BJ (cell line): ENCODE results near the gene NOM1. TPM values are rescaled to one million over a fixed set of nuclear protein-coding genes. Genes with fewer than 3 reads are reported as not detected.

Experiments used
- CTCF ChIA-PET: fragments of 350-600 bp; formaldehyde crosslinking; extraction: SDS; loops from one replicate; lab custom pipeline; 2021; ENCODE audit warnings: antibody characterized with exemption, inconsistent platforms; lab: Yijun Ruan, JAX
- POLR2A ChIA-PET: fragments of 300-600 bp; sonication (Branson Sonifier 250); formaldehyde crosslinking; extraction: SDS; loops from one replicate; lab custom pipeline; 2021; ENCODE audit warnings: antibody characterized with exemption; lab: Charles Lee
- DNase-seq: peaks from one replicate; pipeline ENCODE4 v3.0.0-alpha.2; 2011; ENCODE audit warnings: low read depth
- H3K27me3 ChIP-seq: 2 replicates; pipeline ENCODE4 v1.6.0; 2011; ENCODE audit warnings: low read length; ENCODE audit not compliant: control insufficient read depth, insufficient read depth
- H3K36me3 ChIP-seq: 2 replicates; pipeline ENCODE4 v1.5.1; 2011; ENCODE audit warnings: low read length; ENCODE audit not compliant: control insufficient read depth, insufficient read depth
- H3K4me3 ChIP-seq: 2 replicates; pipeline ENCODE4 v1.5.1; 2011; ENCODE audit warnings: low read depth, mild to moderate bottlenecking, control low read depth, low read length
- polyA plus RNA-seq: library from polyadenylated mRNA; depleted of rRNA; stranded (reverse); fragments of >200 nt; gene quantifications from 2 replicates; pipeline ENCODE4 v1.2.3, GENCODE V29; 2011
- TF ChIP-seq, protein P1 (sequence below): IDR thresholded peaks from 2 replicates; pipeline ENCODE4 v1.5.1; 2011; ENCODE audit warnings: low read depth, mild to moderate bottlenecking, control low read depth, inconsistent platforms, low read length, moderate library complexity; ENCODE audit not compliant: insufficient read depth

The NOM1 gene
- polyA plus RNA-seq, 1 experiment: 8.0 TPM

DNA sequence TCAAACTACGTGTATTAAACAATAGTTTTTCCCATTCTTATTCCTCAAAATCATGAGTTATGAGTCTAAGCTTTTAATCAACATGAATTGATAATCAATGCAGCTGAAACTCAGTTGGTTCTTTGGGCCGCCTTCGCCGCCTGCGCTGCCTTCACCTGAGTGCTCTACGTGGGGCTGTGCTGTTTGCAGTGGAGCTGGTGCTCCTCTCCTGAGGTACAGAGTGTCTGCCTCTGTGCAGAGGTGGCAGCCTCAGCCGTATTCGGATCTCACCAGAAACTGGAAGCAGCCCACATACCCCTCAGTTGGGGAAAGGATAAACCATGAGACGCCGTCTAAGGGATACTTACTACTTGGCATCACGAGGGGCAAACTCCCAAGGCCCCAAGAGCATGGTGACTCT is 15.5 kb downstream of the NOM1 start:
- TF ChIP-seq, protein P1, sequence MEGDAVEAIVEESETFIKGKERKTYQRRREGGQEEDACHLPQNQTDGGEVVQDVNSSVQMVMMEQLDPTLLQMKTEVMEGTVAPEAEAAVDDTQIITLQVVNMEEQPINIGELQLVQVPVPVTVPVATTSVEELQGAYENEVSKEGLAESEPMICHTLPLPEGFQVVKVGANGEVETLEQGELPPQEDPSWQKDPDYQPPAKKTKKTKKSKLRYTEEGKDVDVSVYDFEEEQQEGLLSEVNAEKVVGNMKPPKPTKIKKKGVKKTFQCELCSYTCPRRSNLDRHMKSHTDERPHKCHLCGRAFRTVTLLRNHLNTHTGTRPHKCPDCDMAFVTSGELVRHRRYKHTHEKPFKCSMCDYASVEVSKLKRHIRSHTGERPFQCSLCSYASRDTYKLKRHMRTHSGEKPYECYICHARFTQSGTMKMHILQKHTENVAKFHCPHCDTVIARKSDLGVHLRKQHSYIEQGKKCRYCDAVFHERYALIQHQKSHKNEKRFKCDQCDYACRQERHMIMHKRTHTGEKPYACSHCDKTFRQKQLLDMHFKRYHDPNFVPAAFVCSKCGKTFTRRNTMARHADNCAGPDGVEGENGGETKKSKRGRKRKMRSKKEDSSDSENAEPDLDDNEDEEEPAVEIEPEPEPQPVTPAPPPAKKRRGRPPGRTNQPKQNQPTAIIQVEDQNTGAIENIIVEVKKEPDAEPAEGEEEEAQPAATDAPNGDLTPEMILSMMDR: no peak
- no peaks in the 10 kb centered on the region for H3K27me3 ChIP-seq
- ChIA-PET CTCF (no interaction called here), POLR2A (no interaction called here)
- H3K4me3 ChIP-seq: no peak overlapping the region
- H3K36me3 ChIP-seq: peaks cover 29% of the 10 kb centered on the region
- no peak for DNase-seq

DNA sequence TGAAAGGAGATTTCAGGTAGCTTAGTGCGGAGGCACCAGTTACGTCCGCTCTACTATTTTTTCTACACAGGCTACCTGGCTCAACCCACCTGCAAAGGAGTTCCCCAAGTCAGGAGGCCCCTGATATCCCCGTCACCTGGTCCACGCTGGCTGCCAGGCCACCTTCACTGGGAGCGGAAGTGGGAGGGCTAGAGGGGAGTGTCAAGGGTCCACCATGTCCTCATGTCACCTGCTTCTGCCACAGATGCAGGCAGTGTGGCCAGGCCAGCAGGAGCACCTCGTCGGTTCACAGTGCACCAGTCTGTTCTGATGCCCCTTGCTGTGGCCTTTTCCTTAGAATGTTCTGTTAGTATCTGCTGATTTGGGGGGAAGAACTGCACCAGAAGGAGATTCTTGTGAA is 16.9 kb downstream of the NOM1 start:
- ChIA-PET CTCF (interaction anchor here (1.0 to 3.4 kb wide), 3 partner anchors 8 to 306 kb away, joined by 4 to 12 read pairs (median 5); partner anchors contain the start of gene NOM1), POLR2A (no interaction called here)
- Histone ChIP-seq H3K27me3 (no peaks in the 10 kb centered on the region), H3K4me3 (no peak overlapping the region), H3K36me3 (peaks cover 25% of the 10 kb centered on the region)
- DNase-seq: no peak
- TF ChIP-seq, protein P1: no peak

DNA sequence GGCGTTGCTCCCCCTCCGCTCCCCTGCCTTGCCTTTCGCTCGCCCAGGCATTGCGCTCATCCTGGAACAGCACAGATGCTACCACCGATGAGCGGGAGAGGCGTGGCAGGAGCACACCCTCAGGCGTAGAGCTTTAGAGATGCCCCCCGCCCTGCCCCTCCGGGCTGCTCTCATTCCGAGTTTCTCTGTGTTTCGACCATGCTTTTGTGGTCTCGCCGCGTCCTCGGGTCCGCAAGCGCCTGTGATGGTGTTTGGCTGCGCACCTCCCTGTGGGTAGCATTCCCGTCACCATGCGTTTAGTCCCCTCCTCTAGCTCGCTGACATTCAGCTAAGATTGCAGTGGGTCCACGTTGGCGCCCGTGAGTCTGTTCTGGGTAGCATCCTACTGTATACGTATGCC is 18.7 kb downstream of the NOM1 start:
- Histone ChIP-seq H3K27me3 (no peaks in the 10 kb centered on the region), H3K4me3 (no peak overlapping the region), H3K36me3 (peaks cover 17% of the 10 kb centered on the region)
- CTCF ChIA-PET: interaction anchor here (0.6 to 3.4 kb wide), 7 partner anchors 10 to 428 kb away, joined by 3 to 12 read pairs (median 3); no protein-coding TSS in a partner anchor
- POLR2A ChIA-PET: no interaction called here
- TF ChIP-seq, protein P1: no peak
- DNase-seq: no peak

DNA sequence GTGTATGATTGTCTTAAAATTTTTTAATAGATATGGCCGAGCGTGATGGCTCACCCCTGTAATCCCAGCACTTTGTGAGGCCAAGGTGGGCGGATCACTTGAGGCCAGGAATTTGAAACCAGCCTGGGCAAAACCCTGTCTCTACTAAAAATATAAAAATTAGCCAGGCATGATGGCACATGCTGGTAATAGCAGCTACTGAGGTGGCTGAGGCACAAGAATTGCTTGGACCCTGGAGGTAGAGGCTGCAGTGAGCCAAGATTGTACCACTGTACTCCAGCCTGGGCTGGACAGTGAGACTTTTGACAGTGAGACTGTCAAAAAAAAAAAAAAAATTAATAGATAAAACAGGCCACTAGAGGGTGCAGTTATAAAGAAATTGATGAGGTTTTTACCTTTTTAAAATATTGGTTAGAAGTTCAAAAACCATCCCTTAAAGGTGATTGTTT is 20.5 kb downstream of the NOM1 start:
- POLR2A ChIA-PET: no interaction called here

DNA sequence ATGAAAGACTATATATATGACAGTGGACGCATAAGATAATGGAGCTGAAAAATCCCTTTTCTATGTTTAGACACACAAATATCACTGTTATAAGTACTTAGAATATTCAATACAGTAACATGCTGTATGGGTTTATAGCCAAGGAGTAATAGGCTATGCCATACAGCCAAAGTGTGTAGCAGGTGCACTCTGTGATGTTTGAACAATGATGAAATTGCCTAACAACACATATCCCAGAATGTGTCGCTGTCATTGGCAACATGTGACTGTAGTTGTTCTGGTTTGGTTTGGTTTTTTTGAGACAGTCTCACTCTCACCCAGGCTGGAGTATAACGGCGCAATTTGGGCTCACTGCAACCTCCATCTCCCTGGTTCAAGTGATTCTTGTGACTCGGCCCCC is 26.1 kb downstream of the NOM1 start:
- ChIA-PET POLR2A (no interaction called here), CTCF (no interaction called here)
- TF ChIP-seq, protein P1: no peak
- H3K27me3 ChIP-seq: no peaks in the 10 kb centered on the region
- peaks cover 2% of the 10 kb centered on the region for H3K36me3 ChIP-seq
- DNase-seq: no peak
- no peak overlapping the region for H3K4me3 ChIP-seq

More for the DNA sequence above, 20.5 kb downstream of the NOM1 start:
- no peak for DNase-seq
- CTCF ChIA-PET: interaction anchor here (0.6 to 3.4 kb wide), 14 partner anchors 9 to 369 kb away, joined by 3 to 12 read pairs (median 4); partner anchors contain the start of gene NOM1
- Histone ChIP-seq H3K4me3 (no peak overlapping the region), H3K27me3 (no peaks in the 10 kb centered on the region), H3K36me3 (peaks cover 12% of the 10 kb centered on the region)
- TF ChIP-seq, protein P1: peak; percentile 25
